ENCODE measurements around the gene BORCS6.
A peak's percentile ranks its signal among the peaks of the same experiment; 100 is the strongest.
"Not testable (repeated sequence)": the region's sequence is repeated elsewhere in the genome, so short reads cannot be mapped to it uniquely, and the experiment has no call there.

The BORCS6 gene

DNA sequence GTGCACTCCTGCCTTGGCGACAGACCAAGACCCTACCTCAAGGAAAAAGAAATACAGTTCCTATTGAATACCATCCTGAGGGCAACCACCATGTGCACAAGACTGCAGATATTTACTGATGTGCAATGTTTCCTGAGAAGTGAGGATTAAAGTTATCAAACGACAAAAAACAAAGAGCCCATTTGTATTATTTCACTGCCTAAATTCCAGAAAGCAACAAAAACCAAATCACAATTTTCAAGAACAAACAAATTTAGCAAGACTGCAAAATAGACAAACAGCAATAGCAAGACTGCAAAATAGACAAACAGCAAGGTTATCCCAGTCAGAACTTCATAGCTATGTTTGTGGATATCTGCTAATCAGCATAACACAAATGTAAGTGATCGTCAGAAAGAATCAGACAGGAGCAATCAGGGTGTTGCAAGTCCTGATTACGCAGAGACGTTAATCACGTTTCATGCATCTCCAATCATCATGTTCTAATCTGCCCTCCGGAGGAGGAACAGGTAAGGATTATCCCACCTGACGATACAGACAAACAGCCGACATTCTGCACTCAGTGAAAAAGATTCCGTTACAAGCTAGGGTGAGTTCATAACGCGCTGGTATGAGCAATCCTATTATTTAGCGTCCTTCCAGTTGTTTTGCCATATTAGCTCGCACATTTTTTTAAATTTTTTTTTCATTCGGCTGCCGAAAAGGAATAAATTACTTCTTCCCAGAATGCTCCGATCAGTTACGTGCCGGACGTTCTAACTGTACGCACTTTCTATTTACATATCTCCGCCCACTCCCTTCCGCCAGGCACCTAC, 16.7 kb downstream of the BORCS6 start:
- peak overlapping the region; percentile 98 for H3K27ac ChIP-seq (replicated peaks)

GRCh38 chr17:8170186-8170585, 19.8 kb downstream of the BORCS6 start:
- H3K27ac ChIP-seq (replicated peaks); DNase-seq (ENCODE audit: low read depth in 1 of 2, low spot score in 1 of 2); H3K4me3 ChIP-seq (replicated peaks; ENCODE audit: insufficient read depth, low read length); H3K27me3 ChIP-seq (ENCODE audit: insufficient read depth, poor library complexity, severe bottlenecking): not testable (repeated sequence)

More for the DNA sequence above, 16.7 kb downstream of the BORCS6 start:
- DNase-seq (ENCODE audit: low read depth in 1 of 2, low spot score in 1 of 2): peak; percentile 85 to 89
- TF ChIP-seq POLR2AphosphoS5 (IDR thresholded peaks at IDR 0.05; ENCODE audit: low read depth) (peak; percentile 100), SPI1 (IDR thresholded peaks at IDR 0.05; ENCODE audit: borderline replicate concordance, low read depth) (no peak)
- Histone ChIP-seq H3K27me3 (ENCODE audit: insufficient read depth, poor library complexity, severe bottlenecking) (no peaks in the 10 kb centered on the region), H3K4me3 (replicated peaks; ENCODE audit: insufficient read depth, low read length) (peak overlapping the region; percentile 13; the same call in 1 of the 2 replicates)

DNA sequence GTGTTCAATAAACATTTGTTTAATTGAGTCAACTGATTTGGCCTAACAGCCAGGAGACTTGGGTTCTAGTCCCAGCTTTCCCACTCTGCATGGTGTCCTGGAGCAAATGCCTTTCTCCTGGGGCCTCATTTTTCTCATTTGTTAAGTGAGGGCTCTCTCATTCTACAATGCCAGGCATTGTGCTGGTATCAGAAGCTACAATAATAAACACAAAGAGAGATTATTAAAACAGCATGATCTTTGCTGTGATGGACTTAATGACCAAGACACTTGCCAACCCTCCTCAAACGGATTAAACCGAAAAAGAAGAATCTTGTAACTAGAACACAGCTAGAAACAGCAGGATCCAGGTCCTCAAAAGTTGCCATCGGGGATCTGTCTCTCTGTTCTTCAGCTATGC, 22.5 kb downstream of the BORCS6 start:
- Histone ChIP-seq H3K27ac (replicated peaks) (no peak overlapping the region), H3K4me3 (replicated peaks; ENCODE audit: insufficient read depth, low read length) (no peak overlapping the region), H3K27me3 (ENCODE audit: insufficient read depth, poor library complexity, severe bottlenecking) (no peaks in the 10 kb centered on the region)
- TF ChIP-seq, protein P1, sequence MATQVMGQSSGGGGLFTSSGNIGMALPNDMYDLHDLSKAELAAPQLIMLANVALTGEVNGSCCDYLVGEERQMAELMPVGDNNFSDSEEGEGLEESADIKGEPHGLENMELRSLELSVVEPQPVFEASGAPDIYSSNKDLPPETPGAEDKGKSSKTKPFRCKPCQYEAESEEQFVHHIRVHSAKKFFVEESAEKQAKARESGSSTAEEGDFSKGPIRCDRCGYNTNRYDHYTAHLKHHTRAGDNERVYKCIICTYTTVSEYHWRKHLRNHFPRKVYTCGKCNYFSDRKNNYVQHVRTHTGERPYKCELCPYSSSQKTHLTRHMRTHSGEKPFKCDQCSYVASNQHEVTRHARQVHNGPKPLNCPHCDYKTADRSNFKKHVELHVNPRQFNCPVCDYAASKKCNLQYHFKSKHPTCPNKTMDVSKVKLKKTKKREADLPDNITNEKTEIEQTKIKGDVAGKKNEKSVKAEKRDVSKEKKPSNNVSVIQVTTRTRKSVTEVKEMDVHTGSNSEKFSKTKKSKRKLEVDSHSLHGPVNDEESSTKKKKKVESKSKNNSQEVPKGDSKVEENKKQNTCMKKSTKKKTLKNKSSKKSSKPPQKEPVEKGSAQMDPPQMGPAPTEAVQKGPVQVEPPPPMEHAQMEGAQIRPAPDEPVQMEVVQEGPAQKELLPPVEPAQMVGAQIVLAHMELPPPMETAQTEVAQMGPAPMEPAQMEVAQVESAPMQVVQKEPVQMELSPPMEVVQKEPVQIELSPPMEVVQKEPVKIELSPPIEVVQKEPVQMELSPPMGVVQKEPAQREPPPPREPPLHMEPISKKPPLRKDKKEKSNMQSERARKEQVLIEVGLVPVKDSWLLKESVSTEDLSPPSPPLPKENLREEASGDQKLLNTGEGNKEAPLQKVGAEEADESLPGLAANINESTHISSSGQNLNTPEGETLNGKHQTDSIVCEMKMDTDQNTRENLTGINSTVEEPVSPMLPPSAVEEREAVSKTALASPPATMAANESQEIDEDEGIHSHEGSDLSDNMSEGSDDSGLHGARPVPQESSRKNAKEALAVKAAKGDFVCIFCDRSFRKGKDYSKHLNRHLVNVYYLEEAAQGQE (IDR thresholded peaks at IDR 0.05; ENCODE audit: insufficient replicate concordance, low read depth): no peak
- no peak for TF ChIP-seq GABPA (IDR thresholded peaks at IDR 0.05; ENCODE audit: low read depth)
- TF ChIP-seq CTCF (IDR thresholded peaks at IDR 0.05; ENCODE audit: insufficient read depth, low read length): no peak
- TF ChIP-seq POLR2AphosphoS5 (IDR thresholded peaks at IDR 0.05; ENCODE audit: low read depth): no peak
- TF ChIP-seq SPI1 (IDR thresholded peaks at IDR 0.05; ENCODE audit: borderline replicate concordance, low read depth): no peak
- DNase-seq (ENCODE audit: low read depth in 1 of 2, low spot score in 1 of 2): no peak

GRCh38 chr17:8166731-8167130, 23.2 kb downstream of the BORCS6 start:
- H3K27ac ChIP-seq (replicated peaks): no peak overlapping the region
- H3K4me3 ChIP-seq (replicated peaks; ENCODE audit: insufficient read depth, low read length): no peak overlapping the region
- TF ChIP-seq GABPA (IDR thresholded peaks at IDR 0.05; ENCODE audit: low read depth) (no peak), CTCF (IDR thresholded peaks at IDR 0.05; ENCODE audit: insufficient read depth, low read length) (no peak), POLR2AphosphoS5 (IDR thresholded peaks at IDR 0.05; ENCODE audit: low read depth) (no peak), SPI1 (IDR thresholded peaks at IDR 0.05; ENCODE audit: borderline replicate concordance, low read depth) (no peak)
- TF ChIP-seq, protein P1 (IDR thresholded peaks at IDR 0.05; ENCODE audit: insufficient replicate concordance, low read depth): no peak
- H3K27me3 ChIP-seq (ENCODE audit: insufficient read depth, poor library complexity, severe bottlenecking): no peaks in the 10 kb centered on the region
- no peak for DNase-seq (ENCODE audit: low read depth in 1 of 2, low spot score in 1 of 2)

DNA sequence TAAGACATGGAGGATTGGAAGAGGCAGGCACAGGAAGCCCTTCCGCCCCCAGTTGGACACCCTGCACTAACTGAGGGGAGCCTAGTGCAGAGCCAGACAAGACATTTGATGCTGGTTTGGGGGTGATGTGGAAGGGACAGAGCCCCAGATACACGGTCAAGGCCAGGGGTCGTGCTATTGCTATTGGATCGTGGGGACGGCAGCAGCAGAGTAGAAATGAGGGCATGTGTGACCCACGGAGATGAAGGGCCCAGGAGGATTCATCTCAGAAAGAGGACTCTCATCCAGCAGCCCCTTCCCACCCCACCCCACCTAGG, 25.2 kb downstream of the BORCS6 start:
- Histone ChIP-seq H3K27ac (replicated peaks) (peak overlapping the region; percentile 75), H3K27me3 (ENCODE audit: insufficient read depth, poor library complexity, severe bottlenecking) (no peaks in the 10 kb centered on the region), H3K4me3 (replicated peaks; ENCODE audit: insufficient read depth, low read length) (no peak overlapping the region)
- TF ChIP-seq SPI1 (IDR thresholded peaks at IDR 0.05; ENCODE audit: borderline replicate concordance, low read depth): no peak
- no peak for TF ChIP-seq POLR2AphosphoS5 (IDR thresholded peaks at IDR 0.05; ENCODE audit: low read depth)
- TF ChIP-seq, protein P1 (IDR thresholded peaks at IDR 0.05; ENCODE audit: insufficient replicate concordance, low read depth): no peak
- no peak for TF ChIP-seq CTCF (IDR thresholded peaks at IDR 0.05; ENCODE audit: insufficient read depth, low read length)
- TF ChIP-seq GABPA (IDR thresholded peaks at IDR 0.05; ENCODE audit: low read depth): no peak
- no peak for DNase-seq (ENCODE audit: low read depth in 1 of 2, low spot score in 1 of 2)

Measured in HL-60 (cell line).